Measurements from ENCODE around the gene TLE1.

TLE1 gene

DNA sequence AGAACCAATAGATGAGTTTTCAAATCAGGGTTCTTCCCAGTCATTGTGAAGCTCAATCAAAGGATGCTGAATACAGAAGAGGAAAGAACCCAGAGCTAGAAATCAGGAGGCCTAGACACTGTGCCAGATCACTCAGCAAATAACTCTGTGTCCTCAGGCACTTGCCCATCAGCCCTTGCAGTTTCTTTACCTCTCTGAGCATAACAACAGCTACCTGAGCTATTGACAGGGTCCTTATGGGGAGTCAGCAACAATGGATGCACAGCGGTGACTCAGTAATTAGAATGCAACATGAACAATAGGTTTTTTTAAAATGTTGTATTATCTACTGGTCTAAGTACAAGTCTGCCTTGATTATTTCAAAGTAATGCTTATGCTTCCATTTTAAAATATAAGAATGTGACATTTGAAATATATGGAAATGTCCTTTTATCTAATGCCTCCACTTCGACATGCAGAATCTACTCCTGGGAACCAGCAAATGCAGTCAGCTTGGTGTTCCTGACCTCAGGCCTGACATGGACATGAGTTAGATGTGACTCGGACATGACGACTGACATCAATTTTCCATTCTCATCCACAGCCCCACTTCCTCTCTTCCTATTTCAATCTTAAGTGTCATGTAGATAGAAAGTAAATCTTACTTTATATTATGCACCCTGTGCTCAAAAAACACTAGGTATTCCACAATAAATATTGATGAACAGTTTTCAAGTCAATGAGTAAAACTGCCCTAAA is 155.0 kb downstream of the TLE1 start:
- no peak for DNase-seq (ENCODE audit: extremely low spot score, insufficient read length, low read depth)
- FAIRE-seq = no peak
